Left ventricle myocardium superior (tissue), 1 donor: Measurements from ENCODE around the gene TMEM214. TPM values are rescaled to one million over a fixed set of nuclear protein-coding genes. Genes with fewer than 3 reads are reported as not detected.
"Not testable (repeated sequence)": the region's sequence is repeated elsewhere in the genome, so short reads cannot be mapped to it uniquely, and the experiment has no call there.

Experiments
- ATAC-seq: fragments of 200-7000 bp; cut with Tn5 transposase; one replicate; pipeline ENCODE4 v1.9.1; 2020; ENCODE audit warnings: mild to moderate bottlenecking, moderate library complexity
- DNase-seq: peaks from one replicate; pipeline ENCODE4 v3.0.0-alpha.2; 2020
- intact Hi-C: fragments of 100-400 bp; cut with micrococcal nuclease; formaldehyde crosslinking; loops from one replicate; pipeline ENCODE4 v1.11.0; 2022
- total RNA-seq: library from RNA; stranded (reverse); fragmentation: NEBNext Ultra II Directional; extraction: Animal tissue kit (Norgen Biotek cat#: 25700); gene quantifications from one replicate; pipeline ENCODE4 v1.2.1, GENCODE V29; 2021
- donor health status: DM: no; HTN: yes; CAD: no; lungs with severe emphysema.

TMEM214 gene
- total RNA-seq, 1 donor from 2014 or later: 30.9 TPM

- DNase-seq: no peak
- intact Hi-C loops: no loop called here
- no peak for ATAC-seq
These were observed 25.4 kb downstream of the TMEM214 start for GRCh38 chr2:27058210-27058609.

GRCh38 chr2:27059141-27059820 lies 26.5 kb downstream of the TMEM214 start:
- no peak for ATAC-seq
- no peak for DNase-seq
- intact Hi-C loops: no loop called here

GRCh38 chr2:27060323-27060722 lies 27.6 kb downstream of the TMEM214 start:
- DNase-seq: no peak
- intact Hi-C loops: no loop called here
- no peak for ATAC-seq

- no peak for ATAC-seq
- no peak for DNase-seq
- intact Hi-C loops: no loop called here
These were observed 32.4 kb downstream of the TMEM214 start for GRCh38 chr2:27065128-27065527.

- intact Hi-C loops: no loop called here
- no peak for ATAC-seq
- no peak for DNase-seq
These were observed 34.6 kb downstream of the TMEM214 start for GRCh38 chr2:27067385-27067784.

- ATAC-seq: no peak
- DNase-seq: no peak
- intact Hi-C loops: no loop called here
These were observed 36.7 kb downstream of the TMEM214 start for GRCh38 chr2:27069436-27069835.

GRCh38 chr2:27069961-27070618 lies 37.3 kb downstream of the TMEM214 start:
- ATAC-seq: no peak
- DNase-seq: no peak
- intact Hi-C loops: no loop called here

GRCh38 chr2:27070653-27071276 lies 38.0 kb downstream of the TMEM214 start:
- ATAC-seq (no peak), DNase-seq (no peak)
- intact Hi-C loops: no loop called here

- DNase-seq: peak; percentile 98
- ATAC-seq: peak; percentile 95
- intact Hi-C loops: no loop called here
These were observed 38.7 kb downstream of the TMEM214 start, which contains the start of gene OST4 for GRCh38 chr2:27071277-27071989. TSS of gene OST4 (minus strand) at chr2:27071654.

- ATAC-seq: peak; percentile 57
- DNase-seq: peak; percentile 86
- intact Hi-C loops: no loop called here
These were observed 39.4 kb downstream of the TMEM214 start for GRCh38 chr2:27071990-27072830.

- DNase-seq (no peak), ATAC-seq (no peak)
- intact Hi-C loops: no loop called here
These were observed 40.2 kb downstream of the TMEM214 start for GRCh38 chr2:27072920-27073319.

- no peak for DNase-seq
- ATAC-seq: no peak
- intact Hi-C loops: no loop called here
These were observed 41.0 kb downstream of the TMEM214 start for GRCh38 chr2:27073782-27074181.

- intact Hi-C loops: no loop called here
- ATAC-seq: no peak
- DNase-seq: peak; percentile 76
These were observed 42.2 kb downstream of the TMEM214 start for GRCh38 chr2:27074738-27075565.

GRCh38 chr2:27075566-27075871 lies 42.8 kb downstream of the TMEM214 start:
- intact Hi-C loops, DNase-seq, ATAC-seq: not testable (repeated sequence)

- intact Hi-C loops: no loop called here
- ATAC-seq: no peak
- DNase-seq: no peak
These were observed 43.6 kb downstream of the TMEM214 start for GRCh38 chr2:27076323-27076722.

- ATAC-seq (no peak), DNase-seq (no peak)
- intact Hi-C loops: no loop called here
These were observed 44.5 kb downstream of the TMEM214 start for GRCh38 chr2:27077231-27077630.

GRCh38 chr2:27078267-27079194 lies 45.8 kb downstream of the TMEM214 start, which contains the start of gene EMILIN1:
TSS of gene EMILIN1 (plus strand) at chr2:27078615. CDS start at chr2:27079066, 451 bp downstream.
- ATAC-seq (peak; percentile 75), DNase-seq (peak; percentile 90)
- intact Hi-C loops: no loop called here
